K562 (cell line): ENCODE measurements around the gene SMIM13. TPM values are rescaled to one million over a fixed set of nuclear protein-coding genes. Genes with fewer than 3 reads are reported as not detected.
A peak's percentile ranks its signal among the peaks of the same experiment; 100 is the strongest.

Experiments used
- BRD9 ChIP-seq: fragments of 450-650 bp; IDR thresholded peaks from 2 replicates; pipeline ENCODE4 v1.6.1; 2018; ENCODE audit warnings: low read depth; ENCODE audit not compliant: partially characterized antibody
- CBFA2T3 ChIP-seq: fragments of 450-650 bp; IDR thresholded peaks from 2 replicates; pipeline ENCODE4 v1.6.1; 2017
- CREBBP ChIP-seq: IDR thresholded peaks from one replicate; pipeline ENCODE4 v1.6.1; 2012; ENCODE audit warnings: low read depth, mild to moderate bottlenecking, control low read depth, inconsistent platforms, low read length
- ELF2 ChIP-seq: fragments of 250-450 bp; sonication (Bioruptor Pico); IDR thresholded peaks from 2 replicates; pipeline ENCODE4 v1.5.0; 2021; ENCODE audit warnings: mild to moderate bottlenecking
- FOXK1 ChIP-seq: sonication (generic); formaldehyde crosslinking; IDR thresholded peaks from 2 replicates; pipeline ENCODE4 v1.8.0; 2022; ENCODE audit warnings: missing genetic modification reagents, mild to moderate bottlenecking, borderline replicate concordance
- FOXK2 ChIP-seq, 2 experiments: fragments of 450-650 bp; IDR thresholded peaks in 1 of 2; conservative IDR thresholded peaks in 1 of 2; 2 replicates each; pipeline ENCODE4 v1.6.1; 2016; ENCODE audit warnings: low read depth in 2 of 2, mild to moderate bottlenecking in 1 of 2
- HNRNPL ChIP-seq: fragments of 200-400 bp; formaldehyde crosslinking; IDR thresholded peaks from 2 replicates; pipeline ENCODE4 v1.6.1; 2017; ENCODE audit warnings: low read depth, mild to moderate bottlenecking, low read length
- KAT2B ChIP-seq: IDR thresholded peaks from one replicate; pipeline ENCODE4 v1.6.1; 2012; ENCODE audit warnings: low read depth, mild to moderate bottlenecking, control low read depth, inconsistent platforms, low read length, moderate library complexity
- MTF1 ChIP-seq: fragments of 250-450 bp; sonication (Bioruptor Pico); IDR thresholded peaks from 2 replicates; pipeline ENCODE4 v1.9.0; 2021; ENCODE audit warnings: moderate library complexity, mild to moderate bottlenecking, inconsistent platforms, borderline replicate concordance
- NCOR1 ChIP-seq: fragments of 450-650 bp; IDR thresholded peaks from 2 replicates; pipeline ENCODE4 v1.6.1; 2016; ENCODE audit warnings: mild to moderate bottlenecking, moderate library complexity
- NR2C2 ChIP-seq, 2 experiments: fragments of 200-800 bp in 1 of 2; sonication (Bioruptor generic) in 1 of 2; sonication (generic) in 1 of 2; formaldehyde crosslinking in 1 of 2; IDR thresholded peaks; 2 replicates each; pipeline versions ENCODE4 v1.6.1 to v1.8.0; 2016 to 2022; ENCODE audit warnings: mild to moderate bottlenecking in 1 of 2, missing compliant biosample characterization in 1 of 2, missing genetic modification characterization in 1 of 2, missing genetic modification reagents in 1 of 2
- PHTF2 ChIP-seq: fragments of 250-450 bp; sonication (Bioruptor Pico); IDR thresholded peaks from 2 replicates; pipeline ENCODE4 v1.5.0; 2021; ENCODE audit warnings: mild to moderate bottlenecking
- PTRF ChIP-seq: fragments of 450-650 bp; IDR thresholded peaks from 2 replicates; pipeline ENCODE4 v1.6.1; 2016; ENCODE audit warnings: mild to moderate bottlenecking, missing genetic modification characterization, missing compliant biosample characterization
- SLC30A9 ChIP-seq: fragments of 250-450 bp; sonication (Bioruptor Pico); IDR thresholded peaks from 2 replicates; pipeline ENCODE4 v1.8.0; 2022; ENCODE audit warnings: mild to moderate bottlenecking, moderate library complexity
- SMARCA5 ChIP-seq: fragments of 450-650 bp; IDR thresholded peaks from 2 replicates; pipeline ENCODE4 v1.6.1; 2016
- TAL1 ChIP-seq: fragments of 450-650 bp; IDR thresholded peaks from 2 replicates; pipeline ENCODE4 v1.6.1; 2016; ENCODE audit warnings: mild to moderate bottlenecking
- TEAD2 ChIP-seq: fragments of 450-650 bp; IDR thresholded peaks from 2 replicates; pipeline ENCODE4 v1.6.1; 2016; ENCODE audit warnings: missing genetic modification characterization, control low read depth, missing compliant biosample characterization
- TEAD4 ChIP-seq, 2 experiments: sonication (generic) in 1 of 2; formaldehyde crosslinking in 1 of 2; IDR thresholded peaks; 2 replicates each; pipeline versions ENCODE4 v1.6.1 to v1.8.0; 2012 to 2022; ENCODE audit warnings: borderline replicate concordance in 1 of 2, inconsistent platforms in 1 of 2, low read length in 1 of 2, mild to moderate bottlenecking in 1 of 2, missing genetic modification reagents in 1 of 2
- ZNF140 ChIP-seq: fragments of 250-450 bp; sonication (Bioruptor Pico); IDR thresholded peaks from 2 replicates; pipeline ENCODE4 v1.8.0; 2021; ENCODE audit warnings: moderate library complexity, mild to moderate bottlenecking, inconsistent platforms
- ZNF143 ChIP-seq: sonication (generic); formaldehyde crosslinking; IDR thresholded peaks from 2 replicates; pipeline ENCODE4 v1.9.0; 2022; ENCODE audit warnings: mild to moderate bottlenecking, missing genetic modification reagents
- ZNF175 ChIP-seq: fragments of 200-800 bp; sonication (Bioruptor generic); IDR thresholded peaks from 2 replicates; pipeline ENCODE4 v1.6.1; 2016; ENCODE audit warnings: low read depth, mild to moderate bottlenecking, missing genetic modification characterization, missing compliant biosample characterization
- polyA plus RNA-seq, 8 experiments: library from polyadenylated mRNA; depleted of rRNA in 4 of 8; stranded (reverse) in 5 of 8; unstranded in 3 of 8; fragments of >200 nt; fragmentation: Nextera tagmentation in 2 of 8; fragmentation: Illumina TruSeq in 1 of 8; extraction: Ambion mirVana in 2 of 8; extraction: Trizol in 1 of 8; gene quantifications; 2 replicates each; pipeline versions ENCODE4 v1.2.1 to v1.2.3, GENCODE V29; 2011 to 2014; ENCODE audit warnings: inconsistent platforms in 1 of 8, missing spikeins in 1 of 8
- total RNA-seq, 7 experiments: library from RNA; depleted of rRNA in 6 of 7; stranded (reverse); fragments of >200 nt in 6 of 7; fragmentation: Illumina TruSeq in 2 of 7; extraction: Trizol in 2 of 7; gene quantifications; 2 replicates each; pipeline versions ENCODE4 v1.2.1 to v1.2.3, GENCODE V29; 2011 to 2021; ENCODE audit warnings: low replicate concordance in 1 of 7
- TF ChIP-seq, protein P1 (sequence below): sonication (generic); formaldehyde crosslinking; IDR thresholded peaks from 2 replicates; pipeline ENCODE4 v1.8.1; 2023; ENCODE audit warnings: mild to moderate bottlenecking, missing genetic modification reagents
- TF ChIP-seq, protein P2 (sequence below): sonication (generic); formaldehyde crosslinking; IDR thresholded peaks from 2 replicates; pipeline ENCODE4 v1.8.0; 2022; ENCODE audit warnings: missing genetic modification reagents, mild to moderate bottlenecking, borderline replicate concordance
- TF ChIP-seq, protein P3 (sequence below): fragments of 250-450 bp; sonication (Bioruptor Pico); IDR thresholded peaks from 2 replicates; pipeline ENCODE4 v1.5.0; 2021
- TF ChIP-seq, protein P4 (sequence below): fragments of 250-450 bp; sonication (Bioruptor Pico); IDR thresholded peaks from 2 replicates; pipeline ENCODE4 v1.4.0; 2020

Gene SMIM13
- total and polyA plus RNA-seq, 9 of the 15 experiments (the other 6 are each of a cell fraction or from before 2014, with no cell fraction given) = 5.5 to 24.8 (median 11.7) TPM

DNA sequence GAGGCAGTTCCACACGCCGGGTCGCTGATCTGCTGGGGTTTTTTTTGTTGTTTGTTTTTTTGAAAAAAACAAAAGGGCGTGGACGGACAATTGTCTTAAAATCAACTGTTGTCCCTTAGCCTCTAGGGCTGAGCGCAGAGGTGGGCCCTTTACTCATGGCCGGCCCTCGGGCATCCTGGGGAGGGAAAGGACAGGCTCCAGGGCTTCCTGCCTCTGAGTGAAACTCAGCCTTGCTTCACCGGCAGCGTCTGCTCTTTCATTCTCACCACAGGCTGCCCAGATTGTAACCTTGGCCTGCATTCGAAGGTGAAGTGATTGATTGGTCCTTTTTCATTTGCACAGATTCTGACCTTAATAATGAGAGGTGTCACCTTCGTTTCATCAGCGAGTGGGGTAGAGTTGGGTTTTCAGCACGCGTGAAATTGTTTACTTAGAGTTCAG lies 797 bp downstream of the SMIM13 start (continued):
- no peak for TF ChIP-seq NR2C2 (CRISPR knock-in tag; IDR thresholded peaks at IDR 0.05)
- TF ChIP-seq NR2C2 (tag; IDR thresholded peaks at IDR 0.05) = no peak
- no peak for TF ChIP-seq ZNF140 (CRISPR knock-in tag)
- no peak for TF ChIP-seq PTRF (tag)
- TF ChIP-seq FOXK2 (conservative IDR thresholded peaks at IDR 0.05 in 1 of 2, IDR thresholded peaks at IDR 0.05 in 1 of 2; ENCODE audit: low read depth in 2 of 2) = no peak
- no peak for TF ChIP-seq ELF2
- no peak for TF ChIP-seq TAL1
- TF ChIP-seq HNRNPL = no peak
- TF ChIP-seq TEAD4 (IDR thresholded peaks at IDR 0.05; ENCODE audit: low read length) = no peak
- no peak for TF ChIP-seq TEAD4 (CRISPR knock-in tag; IDR thresholded peaks at IDR 0.05; ENCODE audit: borderline replicate concordance)
- no peak for TF ChIP-seq SLC30A9 (CRISPR knock-in tag)
- TF ChIP-seq BRD9 = no peak
- TF ChIP-seq FOXK1 (CRISPR knock-in tag) = 0 out of 2 replicates have a peak, but pooled peaks have one; percentile 37
- TF ChIP-seq, protein P1, sequence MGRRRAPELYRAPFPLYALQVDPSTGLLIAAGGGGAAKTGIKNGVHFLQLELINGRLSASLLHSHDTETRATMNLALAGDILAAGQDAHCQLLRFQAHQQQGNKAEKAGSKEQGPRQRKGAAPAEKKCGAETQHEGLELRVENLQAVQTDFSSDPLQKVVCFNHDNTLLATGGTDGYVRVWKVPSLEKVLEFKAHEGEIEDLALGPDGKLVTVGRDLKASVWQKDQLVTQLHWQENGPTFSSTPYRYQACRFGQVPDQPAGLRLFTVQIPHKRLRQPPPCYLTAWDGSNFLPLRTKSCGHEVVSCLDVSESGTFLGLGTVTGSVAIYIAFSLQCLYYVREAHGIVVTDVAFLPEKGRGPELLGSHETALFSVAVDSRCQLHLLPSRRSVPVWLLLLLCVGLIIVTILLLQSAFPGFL (CRISPR knock-in tag) = no peak
- no peak for TF ChIP-seq SMARCA5
- TF ChIP-seq, protein P2, sequence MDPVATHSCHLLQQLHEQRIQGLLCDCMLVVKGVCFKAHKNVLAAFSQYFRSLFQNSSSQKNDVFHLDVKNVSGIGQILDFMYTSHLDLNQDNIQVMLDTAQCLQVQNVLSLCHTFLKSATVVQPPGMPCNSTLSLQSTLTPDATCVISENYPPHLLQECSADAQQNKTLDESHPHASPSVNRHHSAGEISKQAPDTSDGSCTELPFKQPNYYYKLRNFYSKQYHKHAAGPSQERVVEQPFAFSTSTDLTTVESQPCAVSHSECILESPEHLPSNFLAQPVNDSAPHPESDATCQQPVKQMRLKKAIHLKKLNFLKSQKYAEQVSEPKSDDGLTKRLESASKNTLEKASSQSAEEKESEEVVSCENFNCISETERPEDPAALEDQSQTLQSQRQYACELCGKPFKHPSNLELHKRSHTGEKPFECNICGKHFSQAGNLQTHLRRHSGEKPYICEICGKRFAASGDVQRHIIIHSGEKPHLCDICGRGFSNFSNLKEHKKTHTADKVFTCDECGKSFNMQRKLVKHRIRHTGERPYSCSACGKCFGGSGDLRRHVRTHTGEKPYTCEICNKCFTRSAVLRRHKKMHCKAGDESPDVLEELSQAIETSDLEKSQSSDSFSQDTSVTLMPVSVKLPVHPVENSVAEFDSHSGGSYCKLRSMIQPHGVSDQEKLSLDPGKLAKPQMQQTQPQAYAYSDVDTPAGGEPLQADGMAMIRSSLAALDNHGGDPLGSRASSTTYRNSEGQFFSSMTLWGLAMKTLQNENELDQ = no peak
- TF ChIP-seq, protein P3, sequence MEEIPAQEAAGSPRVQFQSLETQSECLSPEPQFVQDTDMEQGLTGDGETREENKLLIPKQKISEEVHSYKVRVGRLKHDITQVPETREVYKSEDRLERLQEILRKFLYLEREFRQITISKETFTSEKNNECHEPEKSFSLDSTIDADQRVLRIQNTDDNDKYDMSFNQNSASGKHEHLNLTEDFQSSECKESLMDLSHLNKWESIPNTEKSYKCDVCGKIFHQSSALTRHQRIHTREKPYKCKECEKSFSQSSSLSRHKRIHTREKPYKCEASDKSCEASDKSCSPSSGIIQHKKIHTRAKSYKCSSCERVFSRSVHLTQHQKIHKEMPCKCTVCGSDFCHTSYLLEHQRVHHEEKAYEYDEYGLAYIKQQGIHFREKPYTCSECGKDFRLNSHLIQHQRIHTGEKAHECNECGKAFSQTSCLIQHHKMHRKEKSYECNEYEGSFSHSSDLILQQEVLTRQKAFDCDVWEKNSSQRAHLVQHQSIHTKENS (CRISPR knock-in tag) = no peak
- TF ChIP-seq PHTF2 = no peak
- TF ChIP-seq CREBBP = no peak
- no peak for TF ChIP-seq KAT2B
- TF ChIP-seq TEAD2 (tag) = no peak
- no peak; the same call in 1 of the 2 replicates for TF ChIP-seq ZNF175
- TF ChIP-seq CBFA2T3 = 0 out of 2 replicates have a peak, but pooled peaks have one; percentile 5
- TF ChIP-seq, protein P4, sequence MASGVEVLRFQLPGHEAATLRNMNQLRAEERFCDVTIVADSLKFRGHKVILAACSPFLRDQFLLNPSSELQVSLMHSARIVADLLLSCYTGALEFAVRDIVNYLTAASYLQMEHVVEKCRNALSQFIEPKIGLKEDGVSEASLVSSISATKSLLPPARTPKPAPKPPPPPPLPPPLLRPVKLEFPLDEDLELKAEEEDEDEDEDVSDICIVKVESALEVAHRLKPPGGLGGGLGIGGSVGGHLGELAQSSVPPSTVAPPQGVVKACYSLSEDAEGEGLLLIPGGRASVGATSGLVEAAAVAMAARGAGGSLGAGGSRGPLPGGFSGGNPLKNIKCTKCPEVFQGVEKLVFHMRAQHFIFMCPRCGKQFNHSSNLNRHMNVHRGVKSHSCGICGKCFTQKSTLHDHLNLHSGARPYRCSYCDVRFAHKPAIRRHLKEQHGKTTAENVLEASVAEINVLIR (CRISPR knock-in tag) = no peak
- TF ChIP-seq ZNF143 (CRISPR knock-in tag) = no peak
- no peak for TF ChIP-seq MTF1 (CRISPR knock-in tag)
- TF ChIP-seq NCOR1 = no peak
